ENCODE measurements around the gene GAB2. TPM values are rescaled to one million over a fixed set of nuclear protein-coding genes. Genes with fewer than 3 reads are reported as not detected.
"Not testable (repeated sequence)": the region's sequence is repeated elsewhere in the genome, so short reads cannot be mapped to it uniquely, and the experiment has no call there.

GAB2 gene
- total RNA-seq, 4 donors from 2014 or later: 22.5 to 32.8 (median 30.1) TPM

DNA sequence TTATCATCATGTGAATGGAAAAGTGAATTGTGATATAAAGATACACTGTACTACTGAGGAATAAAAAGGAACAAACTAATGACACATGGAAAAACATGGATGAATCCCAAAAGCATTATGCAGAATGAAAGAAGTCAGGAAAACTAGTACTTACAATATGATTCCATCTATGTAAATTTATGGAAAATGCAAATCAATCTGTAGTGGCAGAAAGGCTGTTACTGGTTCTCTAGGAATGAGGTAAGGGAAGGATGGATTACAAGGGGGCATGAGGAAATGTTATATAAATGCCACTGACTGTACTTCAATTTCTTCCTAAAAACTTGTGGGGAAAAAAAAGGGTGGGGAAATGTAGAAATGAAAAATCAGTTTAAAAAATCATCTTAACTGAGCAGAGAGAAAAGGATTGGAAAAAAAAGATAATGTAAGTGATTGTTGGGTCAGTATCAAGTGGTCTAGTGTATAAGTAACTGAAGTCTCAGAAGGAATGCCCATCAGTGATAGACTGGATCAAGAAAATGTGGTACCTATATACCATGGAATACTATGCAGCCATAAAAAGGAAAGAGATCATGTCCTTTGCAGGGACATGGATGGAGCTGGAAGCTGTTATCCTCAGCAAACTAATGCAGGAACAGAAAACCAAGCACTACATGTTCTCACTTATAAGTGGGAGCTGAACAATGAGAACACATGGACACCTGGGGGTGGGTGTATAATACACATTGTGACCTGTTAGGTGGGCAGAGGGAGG lies 180.2 kb downstream of the GAB2 start:
- intact Hi-C loops (cut with DNase I; ENCODE audit: low total_unique reads): no loop called here
- H3K4me3 ChIP-seq (ENCODE audit: low read depth, poor library complexity, severe bottlenecking): no peak overlapping the region
- no peak for DNase-seq (ENCODE audit: low spot score in 2 of 2)
- TF ChIP-seq, protein P1, sequence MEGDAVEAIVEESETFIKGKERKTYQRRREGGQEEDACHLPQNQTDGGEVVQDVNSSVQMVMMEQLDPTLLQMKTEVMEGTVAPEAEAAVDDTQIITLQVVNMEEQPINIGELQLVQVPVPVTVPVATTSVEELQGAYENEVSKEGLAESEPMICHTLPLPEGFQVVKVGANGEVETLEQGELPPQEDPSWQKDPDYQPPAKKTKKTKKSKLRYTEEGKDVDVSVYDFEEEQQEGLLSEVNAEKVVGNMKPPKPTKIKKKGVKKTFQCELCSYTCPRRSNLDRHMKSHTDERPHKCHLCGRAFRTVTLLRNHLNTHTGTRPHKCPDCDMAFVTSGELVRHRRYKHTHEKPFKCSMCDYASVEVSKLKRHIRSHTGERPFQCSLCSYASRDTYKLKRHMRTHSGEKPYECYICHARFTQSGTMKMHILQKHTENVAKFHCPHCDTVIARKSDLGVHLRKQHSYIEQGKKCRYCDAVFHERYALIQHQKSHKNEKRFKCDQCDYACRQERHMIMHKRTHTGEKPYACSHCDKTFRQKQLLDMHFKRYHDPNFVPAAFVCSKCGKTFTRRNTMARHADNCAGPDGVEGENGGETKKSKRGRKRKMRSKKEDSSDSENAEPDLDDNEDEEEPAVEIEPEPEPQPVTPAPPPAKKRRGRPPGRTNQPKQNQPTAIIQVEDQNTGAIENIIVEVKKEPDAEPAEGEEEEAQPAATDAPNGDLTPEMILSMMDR (IDR thresholded peaks at IDR 0.05): no peak
- no peak for TF ChIP-seq POLR2A (IDR thresholded peaks at IDR 0.05)

DNA sequence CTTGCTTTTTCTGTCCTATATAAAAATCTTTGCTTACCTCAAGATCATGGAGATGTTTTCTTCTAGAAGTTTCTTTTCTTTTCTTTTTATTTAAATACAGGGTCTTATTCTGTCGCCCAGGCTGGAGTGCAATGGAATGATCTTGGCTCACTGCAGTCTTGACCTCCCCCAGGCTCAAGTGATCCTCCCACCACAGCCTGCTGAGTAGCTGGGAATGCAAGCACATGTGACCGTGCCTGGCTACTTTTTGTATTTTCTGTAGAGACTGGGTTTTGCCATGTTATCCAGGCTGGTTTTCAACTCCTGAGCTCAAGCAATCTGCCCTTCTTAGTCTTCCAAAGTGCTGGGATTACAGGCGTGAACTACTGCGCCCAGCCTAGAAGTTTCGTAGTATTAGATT lies 183.6 kb downstream of the GAB2 start:
- WGBS, 2 donors: 74 to 89% methylated on average over 5 of the region's 5 CpGs
- no peak overlapping the region for H3K4me3 ChIP-seq (ENCODE audit: low read depth, poor library complexity, severe bottlenecking)
- intact Hi-C loops (cut with DNase I; ENCODE audit: low total_unique reads): no loop called here
- no peak for DNase-seq (ENCODE audit: low spot score in 2 of 2)
- no peak for TF ChIP-seq POLR2A (IDR thresholded peaks at IDR 0.05)
- TF ChIP-seq, protein P1 (IDR thresholded peaks at IDR 0.05): no peak

DNA sequence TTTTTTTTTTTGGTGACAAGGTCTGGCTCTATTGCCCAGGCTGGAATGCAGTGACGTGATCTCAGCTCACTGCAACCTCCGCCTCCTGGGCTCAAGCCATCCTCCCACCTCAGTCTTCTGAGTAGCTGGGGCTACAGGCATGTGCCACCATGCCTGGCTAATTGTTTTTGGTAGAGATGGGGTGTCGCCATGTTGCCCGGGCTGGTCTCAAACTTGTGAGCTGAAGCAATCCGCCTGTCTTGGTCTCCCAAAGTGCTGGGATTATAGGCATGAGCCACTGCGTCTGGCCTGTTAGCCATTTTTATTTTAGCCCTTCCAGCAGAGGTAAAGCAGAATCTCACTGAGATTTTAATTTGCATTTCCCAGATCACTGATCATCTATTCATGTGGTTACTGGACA lies 184.6 kb downstream of the GAB2 start:
- H3K4me3 ChIP-seq (ENCODE audit: low read depth, poor library complexity, severe bottlenecking); DNase-seq (ENCODE audit: low spot score in 2 of 2); intact Hi-C loops (cut with DNase I; ENCODE audit: low total_unique reads): not testable (repeated sequence)
- 47 to 63% methylated on average over 6 of the region's 6 CpGs for WGBS, 2 donors

DNA sequence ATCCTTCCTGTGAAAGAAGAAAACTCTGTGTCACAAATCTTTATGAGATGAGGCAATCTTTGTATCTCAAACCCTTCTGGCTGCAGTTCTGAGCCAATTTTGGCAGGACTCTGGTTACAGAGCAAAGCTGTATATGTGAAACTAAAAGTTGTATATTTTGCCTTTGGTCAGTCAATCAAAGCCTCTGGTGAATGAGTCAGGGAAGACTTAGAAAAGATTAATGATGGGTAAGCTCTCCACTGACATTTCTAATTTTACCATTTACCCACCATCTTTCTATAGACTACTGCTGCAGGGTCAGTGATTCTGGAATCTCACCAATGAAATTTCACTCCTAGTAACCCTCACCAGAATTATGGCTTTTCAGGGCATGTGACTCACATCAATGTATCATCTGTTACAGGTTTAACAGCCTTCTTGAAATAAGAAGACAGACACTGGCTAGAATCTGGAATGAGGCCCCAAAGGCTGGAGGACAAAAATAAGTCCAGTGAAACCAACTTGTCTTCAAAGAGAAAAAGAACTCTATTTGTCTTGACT lies 185.6 kb downstream of the GAB2 start:
- intact Hi-C loops (cut with DNase I; ENCODE audit: low total_unique reads): no loop called here
- no peak for DNase-seq (ENCODE audit: low spot score in 2 of 2)
- TF ChIP-seq, protein P1 (IDR thresholded peaks at IDR 0.05): no peak
- TF ChIP-seq POLR2A (IDR thresholded peaks at IDR 0.05): no peak
- H3K4me3 ChIP-seq (ENCODE audit: low read depth, poor library complexity, severe bottlenecking): no peak overlapping the region

DNA sequence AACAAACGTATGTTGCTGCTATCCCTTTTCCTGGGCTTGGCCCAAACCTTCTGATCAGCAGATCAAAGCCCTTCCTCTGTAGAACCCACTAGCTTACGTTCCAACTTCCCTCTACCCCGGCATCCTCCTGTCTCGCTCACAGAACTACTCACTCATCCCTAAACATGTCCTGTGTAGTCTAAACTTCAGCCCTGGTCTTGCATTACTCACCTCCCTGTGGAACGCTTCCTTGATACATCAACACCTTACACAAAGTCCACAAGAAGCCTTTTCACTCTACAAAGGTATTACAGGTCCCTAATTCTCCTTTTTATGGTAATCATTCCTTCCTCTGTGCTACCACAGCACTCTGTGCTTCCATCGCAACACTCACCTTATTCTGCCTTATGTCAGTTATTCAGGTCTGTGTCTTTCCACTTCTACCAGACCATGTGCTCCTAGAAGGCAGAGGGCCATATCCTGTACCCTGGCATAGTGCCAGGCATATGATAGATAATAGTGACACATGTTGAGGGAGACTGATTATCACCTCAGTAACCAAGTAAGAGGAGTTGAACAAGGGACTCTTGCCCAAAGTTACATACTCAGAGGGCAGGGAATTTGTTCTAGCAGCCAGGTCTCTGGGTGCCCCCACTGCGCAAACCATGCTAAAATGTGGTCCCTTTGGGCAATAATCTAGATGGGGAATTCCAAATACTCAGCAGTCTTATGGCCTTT lies 187.3 kb downstream of the GAB2 start:
- H3K4me3 ChIP-seq (ENCODE audit: low read depth, poor library complexity, severe bottlenecking): no peak overlapping the region
- intact Hi-C loops (cut with DNase I; ENCODE audit: low total_unique reads): no loop called here
- TF ChIP-seq POLR2A (IDR thresholded peaks at IDR 0.05): no peak
- TF ChIP-seq, protein P1 (IDR thresholded peaks at IDR 0.05): no peak
- WGBS, 2 donors: 89 to 92% methylated on average over 7 of the region's 7 CpGs
- DNase-seq (ENCODE audit: low spot score in 2 of 2): no peak

DNA sequence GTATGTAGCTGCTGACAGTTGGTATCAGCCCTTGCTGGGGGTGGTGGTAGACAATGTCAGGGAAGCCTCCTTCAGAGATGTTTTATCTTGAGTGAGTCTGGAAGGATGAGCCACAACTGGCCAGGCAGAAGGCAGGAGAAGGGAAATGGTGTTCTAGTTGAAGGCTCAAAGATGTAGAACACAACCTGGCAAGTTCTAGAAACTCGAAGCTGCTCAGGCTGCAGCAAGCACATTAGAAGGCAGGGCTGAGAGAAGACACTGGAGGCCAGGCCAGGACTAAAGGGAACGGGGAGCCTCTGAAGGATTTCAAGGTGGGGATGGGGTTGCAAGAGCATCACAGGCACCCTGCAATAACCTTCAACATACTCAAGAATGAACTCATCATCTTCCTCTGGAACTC lies 188.5 kb downstream of the GAB2 start:
- H3K4me3 ChIP-seq (ENCODE audit: low read depth, poor library complexity, severe bottlenecking): no peak overlapping the region
- 94 to 97% methylated on average over 2 of the region's 2 CpGs for WGBS, 2 donors
- TF ChIP-seq, protein P1 (IDR thresholded peaks at IDR 0.05): no peak
- no peak for TF ChIP-seq POLR2A (IDR thresholded peaks at IDR 0.05)
- peak in 1 of 2 donors; percentile 66 for DNase-seq (ENCODE audit: low spot score in 2 of 2)
- intact Hi-C loops (cut with DNase I; ENCODE audit: low total_unique reads): loop anchor here (10.0 kb wide), 1 partner anchor 336 kb away; no protein-coding TSS in a partner anchor

Measured in lower leg skin (tissue), 4 donors.